Measurements from ENCODE around the gene SRP68.
"Not testable (repeated sequence)": the region's sequence is repeated elsewhere in the genome, so short reads cannot be mapped to it uniquely, and the experiment has no call there.

Gene SRP68

DNA sequence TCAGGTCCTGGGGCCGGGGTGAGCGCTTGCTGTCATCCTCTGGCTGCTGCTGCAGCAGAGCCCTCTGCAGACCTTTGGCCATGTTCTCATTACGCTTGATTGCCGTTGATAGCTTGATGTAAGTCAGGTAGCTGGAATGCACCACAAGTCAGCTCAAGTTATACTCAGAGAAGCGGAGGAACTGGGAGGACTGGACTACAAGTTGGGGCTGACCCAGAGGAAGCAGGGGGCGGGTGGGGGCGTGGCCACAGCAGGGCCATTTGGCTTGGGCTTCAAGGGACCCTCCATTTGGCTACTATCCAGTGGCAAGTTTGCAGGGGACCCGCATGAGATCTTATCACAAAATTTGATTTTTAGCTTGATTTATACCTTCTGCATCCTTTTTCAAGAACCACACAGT, 26.3 kb downstream of the SRP68 start:
- DNase-seq (ENCODE audit: low read depth in 2 of 2): no peak

- DNase-seq (ENCODE audit: low read depth in 2 of 2): not testable (repeated sequence)
Observed at GRCh38 chr17:76044475-76045007, 27.8 kb downstream of the SRP68 start.

GRCh38 chr17:76042868-76043267, 29.4 kb downstream of the SRP68 start:
- DNase-seq (ENCODE audit: low read depth in 2 of 2): not testable (repeated sequence)

- DNase-seq (ENCODE audit: low read depth in 2 of 2): no peak
Observed at GRCh38 chr17:76040376-76040775, 31.9 kb downstream of the SRP68 start.

- no peak for DNase-seq (ENCODE audit: low read depth in 2 of 2)
Observed at GRCh38 chr17:76039121-76039520, 33.2 kb downstream of the SRP68 start.

DNA sequence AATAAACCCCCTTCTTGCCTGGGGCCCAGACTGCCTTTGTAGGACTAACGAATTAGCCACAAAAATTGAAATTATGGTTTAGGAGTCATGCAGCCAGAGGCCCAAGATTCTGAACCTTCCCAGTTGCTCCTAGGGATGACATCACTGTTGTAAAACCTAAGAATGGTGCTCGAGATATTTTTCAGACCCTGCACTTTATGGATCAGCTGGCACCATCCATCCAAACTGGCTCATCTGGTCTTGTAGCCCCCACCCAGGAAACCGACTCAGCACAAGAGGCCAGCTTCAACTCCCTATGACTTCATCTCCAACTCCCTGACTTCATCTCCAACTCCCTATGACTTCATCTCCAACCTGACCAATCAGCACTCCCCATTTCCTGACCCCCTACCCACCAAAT, 34.3 kb downstream of the SRP68 start:
- DNase-seq (ENCODE audit: low read depth in 2 of 2): no peak

GRCh38 chr17:76036497-76037261, 35.6 kb downstream of the SRP68 start:
- DNase-seq (ENCODE audit: low read depth in 2 of 2): no peak

- DNase-seq (ENCODE audit: low read depth in 2 of 2): no peak
Observed at GRCh38 chr17:76034428-76035350, 37.6 kb downstream of the SRP68 start.

DNA sequence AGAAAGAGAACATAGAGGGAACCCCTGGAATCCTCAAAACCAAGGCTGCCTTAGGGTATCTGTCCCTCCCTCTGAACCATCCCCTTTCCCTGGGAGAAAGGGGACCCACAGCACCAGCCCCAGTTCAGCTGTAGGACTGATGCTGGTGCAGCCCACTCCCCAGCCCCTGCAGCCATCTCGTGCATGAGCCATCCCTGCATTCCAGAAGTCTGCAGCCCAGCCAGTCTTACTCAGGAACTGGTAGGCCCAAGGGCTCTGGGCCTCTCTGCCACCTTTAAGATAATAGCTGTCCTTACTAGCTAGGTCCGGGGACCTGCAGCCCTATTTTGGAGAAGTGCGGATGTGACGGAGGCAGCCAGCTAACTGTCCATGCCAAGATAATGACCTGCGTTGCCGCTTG, 39.2 kb downstream of the SRP68 start:
- no peak for DNase-seq (ENCODE audit: low read depth in 2 of 2)

DNA sequence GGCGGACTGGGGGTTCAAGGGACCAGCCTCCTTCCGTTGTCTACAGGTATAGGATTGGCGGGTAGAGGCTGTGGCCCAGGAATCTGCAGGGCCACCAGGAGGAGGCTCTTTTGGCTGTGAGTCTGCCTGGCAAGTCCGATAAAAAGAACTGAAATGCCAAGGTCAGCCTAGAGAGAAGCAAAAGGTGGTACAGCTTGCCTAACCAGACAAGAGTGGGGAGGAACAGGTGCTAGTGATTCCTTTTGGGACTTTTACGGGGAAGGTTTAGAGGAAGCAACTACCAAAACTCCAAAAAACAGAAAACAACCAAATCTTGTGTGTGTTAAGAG, 39.6 kb downstream of the SRP68 start:
- DNase-seq (ENCODE audit: low read depth in 2 of 2): no peak

DNA sequence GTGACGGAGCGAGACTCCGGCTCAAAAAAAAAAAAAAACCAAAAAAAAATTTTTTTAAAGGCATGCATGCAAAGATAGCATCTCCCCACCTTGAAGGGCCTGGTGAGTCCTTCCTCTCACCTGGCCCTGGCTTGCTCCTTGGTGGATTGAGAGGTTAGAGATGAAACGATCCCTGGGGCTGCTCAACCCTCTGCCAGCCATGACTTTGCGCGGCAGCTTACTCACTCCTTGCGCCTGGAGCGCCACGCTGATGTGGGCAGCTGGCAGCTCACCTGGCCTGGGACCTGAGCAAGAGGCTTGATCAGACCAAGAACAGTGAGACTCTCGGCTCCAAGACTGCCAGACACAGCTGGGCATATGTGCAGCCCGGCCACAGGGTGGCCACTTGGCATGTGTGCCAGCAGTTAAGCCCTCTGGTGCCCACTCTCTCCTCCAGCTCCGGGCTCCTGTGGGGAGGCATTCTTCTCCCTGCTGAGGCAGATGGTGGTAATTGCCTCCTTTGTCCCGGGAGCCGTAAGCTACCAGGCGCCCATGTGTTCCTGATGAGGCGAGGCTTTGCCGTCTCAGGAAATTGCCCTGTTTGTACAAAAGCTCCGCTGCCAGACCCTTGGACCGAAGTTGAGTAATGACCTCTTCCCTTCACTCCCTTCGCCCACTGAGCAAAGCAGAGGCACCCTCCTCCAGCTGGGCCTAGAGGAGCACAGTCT, 40.1 kb downstream of the SRP68 start:
- no peak for DNase-seq (ENCODE audit: low read depth in 2 of 2)

DNA sequence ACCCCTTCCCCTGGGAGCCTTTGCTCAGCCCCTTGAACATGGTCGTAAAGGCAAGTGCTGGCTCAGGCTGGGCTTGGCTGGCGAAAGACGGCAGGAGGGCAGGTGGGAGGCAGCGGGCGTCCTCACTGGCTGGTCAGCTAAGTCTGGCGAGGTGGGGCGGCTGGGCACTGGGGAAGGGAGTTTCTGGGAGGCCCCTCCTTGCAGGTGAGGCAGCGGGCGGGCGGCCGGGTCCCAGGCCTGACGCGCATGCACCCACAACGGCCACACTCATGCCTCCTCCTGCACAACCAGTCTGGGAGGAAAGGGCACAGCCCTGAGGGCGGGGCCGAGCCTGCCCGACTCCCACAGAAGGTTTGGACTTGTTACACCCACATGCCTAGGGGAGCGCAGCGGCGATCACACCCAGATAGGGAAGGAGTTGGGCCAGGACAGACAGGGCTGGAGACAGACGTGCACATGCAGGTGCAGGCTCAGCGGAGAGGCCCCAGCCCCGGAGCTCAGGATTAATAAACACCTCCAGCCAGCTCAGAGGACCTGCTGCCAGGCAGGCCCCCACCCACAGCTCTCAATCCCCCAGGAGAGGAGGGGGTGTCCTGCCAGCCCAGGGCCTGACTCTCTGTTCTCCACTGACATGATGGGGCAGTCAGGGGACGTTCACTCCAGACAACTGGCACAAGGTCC, 45.0 kb downstream of the SRP68 start, which contains the start of gene EVPL:
Gene EVPL, minus strand, starts transcription at position 148 of the 681 bp plus-strand sequence. Its CDS starts 108 bp downstream, at position 40.
- no peak for DNase-seq (ENCODE audit: low read depth in 2 of 2)

GRCh38 chr17:76026714-76027158, 45.6 kb downstream of the SRP68 start:
- DNase-seq (ENCODE audit: low read depth in 2 of 2): no peak

- no peak for DNase-seq (ENCODE audit: low read depth in 2 of 2)
Observed at GRCh38 chr17:76025294-76025693, 47.0 kb downstream of the SRP68 start.

- no peak for DNase-seq (ENCODE audit: low read depth in 2 of 2)
Observed at GRCh38 chr17:76024353-76024752, 48.0 kb downstream of the SRP68 start.

GRCh38 chr17:76023900-76024237, 48.4 kb downstream of the SRP68 start:
- DNase-seq (ENCODE audit: low read depth in 2 of 2): no peak

DNA sequence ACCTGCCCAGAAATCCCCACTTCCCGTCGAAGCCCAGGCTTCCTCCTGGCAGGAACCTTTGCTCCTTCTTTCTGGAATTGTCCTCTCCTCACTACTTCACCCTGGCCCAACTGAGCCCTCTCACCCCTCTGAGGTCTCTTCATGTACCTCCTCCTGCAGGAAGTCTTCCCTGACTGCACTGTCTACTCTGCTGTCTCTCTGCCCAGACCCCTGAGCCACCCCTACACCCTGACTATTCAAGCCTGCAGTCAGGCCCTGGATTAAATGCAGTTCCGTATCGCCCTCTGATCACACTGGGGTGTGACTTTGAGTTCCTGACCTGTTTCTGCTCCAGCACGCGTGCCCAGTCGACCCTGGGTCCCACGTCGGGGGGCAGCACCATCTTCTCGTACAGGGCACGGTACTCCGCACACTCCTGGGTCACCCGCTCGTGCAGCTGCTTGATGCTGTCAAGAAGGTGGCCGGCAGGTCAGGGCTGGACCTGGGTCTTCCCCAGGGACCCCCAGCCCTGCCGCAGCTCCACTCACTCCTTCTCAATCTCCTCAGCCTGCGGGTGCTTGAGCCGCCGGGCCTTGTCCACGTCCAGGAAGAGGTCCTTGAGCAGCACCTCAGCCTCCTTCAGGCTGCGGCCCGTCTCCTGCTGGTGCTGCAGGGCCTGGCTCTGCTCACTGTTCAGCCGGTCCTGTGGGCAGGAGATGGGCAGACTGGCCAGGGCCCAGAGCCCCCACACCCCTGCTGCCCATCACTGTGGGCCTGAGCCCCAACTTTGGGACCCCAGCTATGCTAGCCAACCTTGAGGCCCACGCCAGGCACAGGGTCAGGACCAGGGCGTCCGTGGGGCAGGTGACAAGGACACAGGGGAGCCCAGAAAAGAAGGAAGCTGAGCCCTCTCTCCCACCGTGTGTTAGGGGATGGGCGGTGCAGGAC, 49.1 kb downstream of the SRP68 start:
- DNase-seq (ENCODE audit: low read depth in 2 of 2): no peak

DNA sequence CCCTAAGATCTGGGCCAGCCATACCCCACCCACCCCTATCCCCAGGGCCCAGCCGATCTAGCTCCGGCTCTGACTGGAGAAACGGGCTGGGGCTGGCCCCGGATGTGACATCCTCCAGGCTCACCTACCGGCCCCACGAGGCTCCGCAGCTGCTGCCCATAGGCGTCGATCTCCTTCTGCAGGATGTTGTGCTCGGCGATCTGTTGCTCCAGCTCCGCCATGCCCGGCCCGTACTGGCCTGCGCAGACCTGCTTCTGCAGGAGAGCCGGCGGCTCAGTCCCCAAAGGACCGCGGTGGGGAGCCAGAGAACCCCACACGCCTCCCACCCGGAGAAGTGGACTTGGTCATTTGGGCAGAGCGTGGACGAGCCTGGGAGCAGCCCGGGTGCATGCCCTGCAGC, 50.0 kb downstream of the SRP68 start:
- no peak for DNase-seq (ENCODE audit: low read depth in 2 of 2)

DNA sequence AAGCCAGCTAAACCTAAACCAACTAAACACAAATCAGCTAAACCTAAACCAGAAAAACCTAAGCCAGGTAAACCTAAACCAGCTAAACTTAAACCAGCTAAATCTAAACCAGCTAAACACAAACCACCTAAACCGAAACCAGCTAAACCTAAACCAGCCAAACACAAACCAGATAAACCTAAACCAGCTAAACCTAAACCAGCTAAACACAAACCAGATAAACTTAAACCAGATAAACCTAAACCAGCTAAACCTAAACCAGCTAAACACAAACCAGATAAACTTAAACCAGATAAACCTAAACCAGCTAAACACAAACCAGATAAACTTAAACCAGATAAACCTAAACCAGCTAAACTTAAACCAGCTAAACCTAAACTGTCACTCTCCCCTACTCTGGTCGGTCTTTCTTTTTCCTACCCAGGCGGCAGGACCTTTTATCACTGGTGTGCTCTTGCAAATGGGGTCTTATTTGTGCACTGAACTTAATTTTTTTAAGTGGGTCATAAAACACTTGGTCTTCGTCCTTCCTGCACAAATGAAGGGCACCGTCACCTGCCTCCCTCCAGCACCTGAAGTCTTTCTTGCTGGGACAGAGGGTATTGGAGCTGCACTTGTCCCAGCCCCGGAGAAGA, 52.4 kb downstream of the SRP68 start:
- no peak for DNase-seq (ENCODE audit: low read depth in 2 of 2)

DNA sequence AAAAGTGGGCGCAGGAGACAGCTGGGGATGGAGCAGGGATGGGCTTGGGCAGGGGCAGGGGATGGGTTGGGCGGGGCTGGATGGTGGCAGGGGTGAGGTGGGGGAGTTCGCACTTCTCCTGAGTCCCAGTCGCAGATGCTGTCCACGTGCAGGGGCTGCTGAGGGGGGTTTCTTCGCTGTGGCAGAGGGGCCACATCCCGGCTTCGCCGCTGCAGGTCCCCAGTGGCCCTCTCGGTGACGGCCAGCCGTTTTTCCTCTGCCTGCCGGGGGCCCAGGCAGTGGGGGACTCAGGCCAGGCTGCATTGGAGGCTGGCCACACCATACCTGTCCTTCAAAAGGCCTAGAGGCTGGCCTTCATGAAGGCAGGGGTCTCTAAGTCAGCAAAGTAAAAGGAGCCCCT, 53.5 kb downstream of the SRP68 start:
- no peak for DNase-seq (ENCODE audit: low read depth in 2 of 2)
